HUDEP-2 (cell line): Measurements from ENCODE around the gene COL4A3.
"Not testable (repeated sequence)": the region's sequence is repeated elsewhere in the genome, so short reads cannot be mapped to it uniquely, and the experiment has no call there.

ENCODE experiments used
- DNase-seq, 76 experiments: peaks; one replicate each; lab custom pipeline; 2025; ENCODE audit not compliant: unreplicated experiment in 76 of 76; lab: John Stamatoyannopoulos, UW

Gene COL4A3

DNA sequence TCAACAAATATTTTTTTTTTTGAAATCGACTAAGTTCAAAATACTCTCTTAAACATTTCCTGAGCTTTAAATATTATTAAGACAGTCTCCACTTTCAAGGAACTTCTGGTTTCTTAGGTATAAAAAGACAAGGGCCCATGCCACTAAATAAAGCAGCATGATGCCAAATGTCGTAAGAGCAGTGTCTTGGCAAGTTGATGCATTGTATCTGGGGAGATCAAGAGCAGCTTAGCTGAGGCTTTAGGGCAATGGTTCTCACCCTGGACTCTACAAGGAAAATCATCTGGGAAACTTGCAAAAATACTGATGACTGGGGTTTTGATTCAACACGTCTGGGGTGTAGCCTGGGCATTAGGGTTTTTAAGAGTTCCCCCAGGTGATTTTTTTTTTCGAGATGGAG, 41.3 kb downstream of the COL4A3 start:
- no peak for DNase-seq

GRCh38 chr2:227206406-227206805, 42.0 kb downstream of the COL4A3 start:
- DNase-seq = no peak

GRCh38 chr2:227207573-227207972, 43.1 kb downstream of the COL4A3 start:
- DNase-seq = no peak

- DNase-seq = no peak
Measured at GRCh38 chr2:227214622-227215041, 50.2 kb downstream of the COL4A3 start.

GRCh38 chr2:227219312-227220105, 55.1 kb downstream of the COL4A3 start:
- no peak for DNase-seq

DNA sequence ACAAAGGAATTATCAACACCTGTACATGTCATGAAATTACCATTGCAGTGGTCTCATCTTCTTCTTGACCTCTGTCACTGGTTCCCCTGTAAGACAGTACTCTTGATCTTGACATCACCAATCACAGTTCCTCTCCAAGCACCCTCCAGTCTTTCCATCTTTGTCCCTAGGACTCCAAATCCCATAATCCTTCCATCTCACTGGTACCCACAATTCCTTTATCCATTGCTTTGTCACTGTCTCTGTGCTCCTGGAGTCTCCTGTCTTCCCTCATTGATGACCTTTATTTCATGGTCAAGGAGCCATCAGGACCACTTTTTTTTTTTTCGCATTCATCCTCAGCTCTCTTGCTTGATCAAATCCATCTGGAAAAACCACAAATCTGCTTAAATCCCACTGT, 56.7 kb downstream of the COL4A3 start:
- DNase-seq = no peak

DNA sequence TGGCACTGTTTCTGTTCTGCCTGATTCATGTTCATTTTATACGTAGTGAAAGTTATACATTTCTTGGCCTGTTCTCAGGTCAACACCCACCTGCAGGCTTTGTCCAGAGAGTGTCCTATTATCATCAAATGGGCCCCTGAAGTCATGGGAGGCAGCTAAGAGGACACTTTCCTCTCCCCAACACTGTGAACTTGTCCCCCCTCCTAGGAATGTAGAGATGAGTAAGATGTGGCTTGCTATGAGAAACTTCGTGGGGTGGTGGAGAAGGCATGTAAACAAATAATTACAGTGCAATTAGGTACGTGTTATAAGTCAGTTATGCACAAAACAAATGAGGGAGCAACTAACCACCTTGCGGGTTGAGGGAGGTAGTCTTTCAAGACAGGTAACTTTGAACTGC, 57.9 kb downstream of the COL4A3 start:
- no peak for DNase-seq

GRCh38 chr2:227225641-227226040, 61.2 kb downstream of the COL4A3 start:
- not testable (repeated sequence) for DNase-seq

GRCh38 chr2:227228061-227228667, 63.7 kb downstream of the COL4A3 start:
- peak in 44 of 76 experiments; percentile 2 to 58 (median 21) for DNase-seq

DNA sequence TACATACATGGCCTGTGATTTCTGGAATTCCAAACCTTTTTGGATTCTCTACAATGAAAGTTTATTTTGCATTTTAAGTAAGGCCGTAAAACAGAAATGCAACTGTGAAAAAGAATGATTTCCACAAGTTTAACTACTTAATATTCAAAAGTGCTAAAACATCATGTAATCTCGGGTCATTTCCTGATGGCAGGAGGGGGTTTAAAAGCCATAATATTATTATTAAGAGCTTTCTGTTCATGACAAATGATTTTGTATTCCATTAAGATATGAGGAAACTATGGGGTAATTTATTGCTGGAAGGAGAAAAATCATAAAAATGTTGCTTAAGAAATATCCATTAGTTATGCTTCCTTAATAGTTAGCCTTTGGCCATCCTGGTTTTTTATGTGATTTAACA, 65.7 kb downstream of the COL4A3 start:
- no peak for DNase-seq

DNA sequence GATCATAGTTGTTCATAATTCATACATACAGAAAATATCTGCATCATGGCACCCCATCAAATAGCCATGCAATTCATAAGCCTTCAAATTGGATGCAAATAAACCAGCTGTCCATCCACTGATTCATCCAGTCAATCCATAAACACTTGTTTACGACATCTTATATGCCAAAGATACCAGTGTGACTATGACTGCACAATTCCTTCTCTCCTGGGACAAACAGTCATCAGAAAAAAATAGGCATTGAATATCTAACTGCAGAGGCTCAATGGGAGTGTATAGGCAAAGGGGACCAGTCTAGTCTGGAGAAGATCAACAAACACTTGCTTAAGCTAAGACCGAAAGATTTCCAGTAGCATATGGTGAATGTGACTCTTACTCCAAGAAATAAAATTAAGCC, 70.0 kb downstream of the COL4A3 start:
- DNase-seq = no peak

DNA sequence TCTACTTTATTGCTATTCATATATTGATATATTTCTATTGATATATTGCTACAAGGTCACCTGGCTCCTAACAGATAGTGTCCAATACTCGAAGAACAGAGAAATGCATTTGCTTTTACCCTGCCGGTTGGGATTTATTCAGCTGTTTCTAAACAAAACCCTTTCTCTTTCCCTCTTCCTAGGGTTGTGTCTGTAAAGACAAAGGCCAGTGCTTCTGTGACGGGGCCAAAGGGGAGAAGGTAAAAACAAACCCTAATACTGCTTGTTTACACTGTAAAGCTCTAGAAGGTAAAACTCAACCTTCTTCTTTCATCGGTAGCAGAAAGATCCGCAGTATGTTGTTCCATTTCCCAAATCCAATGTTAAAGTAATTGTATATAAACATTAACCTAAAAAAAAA, 73.4 kb downstream of the COL4A3 start:
- DNase-seq = no peak

- peak in 50 of 76 experiments; percentile 1 to 55 (median 20) for DNase-seq
Measured at GRCh38 chr2:227238238-227239237, 74.1 kb downstream of the COL4A3 start.

GRCh38 chr2:227241005-227241404, 76.6 kb downstream of the COL4A3 start:
- no peak for DNase-seq

DNA sequence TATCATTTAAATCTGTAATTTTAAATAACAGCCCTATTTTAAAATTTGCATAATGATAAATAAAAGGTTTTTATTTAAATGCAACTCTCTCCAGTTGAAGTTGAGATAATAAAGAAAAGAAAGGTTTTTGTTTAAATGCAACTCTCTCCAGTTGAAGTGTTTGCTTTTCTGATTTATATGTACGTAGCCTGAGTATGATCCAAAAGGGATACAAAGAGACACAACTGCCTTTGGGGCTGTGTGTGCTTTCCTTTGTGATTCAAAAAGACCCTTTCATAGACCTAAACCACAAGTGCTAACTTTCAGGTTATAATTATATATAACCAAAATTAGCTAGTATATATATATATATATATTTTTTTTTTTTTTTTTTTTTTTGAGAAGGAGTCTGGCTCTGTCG, 84.5 kb downstream of the COL4A3 start:
- DNase-seq = no peak

- no peak for DNase-seq
Measured at GRCh38 chr2:227252831-227253230, 88.4 kb downstream of the COL4A3 start.

GRCh38 chr2:227256605-227257004, 92.2 kb downstream of the COL4A3 start:
- DNase-seq = no peak

- DNase-seq = no peak
Measured at GRCh38 chr2:227257820-227258219, 93.4 kb downstream of the COL4A3 start.

GRCh38 chr2:227260041-227260440, 95.6 kb downstream of the COL4A3 start:
- DNase-seq = no peak

DNA sequence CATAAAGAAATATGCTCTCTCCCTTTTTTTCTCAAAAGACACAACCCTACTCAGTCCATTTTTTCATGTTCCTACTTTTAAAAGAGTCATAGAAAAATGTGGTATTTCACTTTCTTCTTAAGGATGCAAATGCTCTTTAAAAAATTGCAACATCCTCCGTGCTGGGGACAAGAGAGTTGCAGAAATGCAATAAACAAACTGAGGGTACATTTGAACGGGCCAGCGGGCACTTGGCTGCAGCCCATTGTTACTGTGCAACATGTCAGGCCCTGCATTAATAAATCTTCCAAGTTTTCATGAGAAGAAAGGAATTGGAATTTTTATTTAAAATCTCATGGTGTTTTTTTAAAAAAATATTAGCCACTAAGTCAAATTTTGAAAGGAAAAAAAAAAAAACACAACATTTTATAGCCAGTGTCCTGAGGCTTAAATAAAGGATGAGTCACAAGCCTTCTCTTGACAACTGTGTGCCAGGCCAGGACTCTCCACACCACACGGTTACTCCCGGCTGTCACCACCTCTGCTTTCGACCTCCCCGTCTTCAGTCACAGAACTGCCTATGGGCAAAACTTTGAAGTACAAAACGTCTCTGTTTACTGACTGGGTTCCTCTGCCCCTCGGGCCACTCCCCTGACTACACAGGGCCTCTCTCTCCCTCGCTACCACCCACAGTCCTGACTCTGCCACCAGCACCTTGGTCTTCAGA, 103.1 kb downstream of the COL4A3 start:
- DNase-seq = no peak
